Stimulated activated CD4-positive, alpha-beta T cell treated with anti-CD3 and anti-CD28 coated beads, Interleukin-2, amount 100 ng/mL, for 4 hours (primary cell): Measurements from ENCODE around the gene FGD3.

Experiments used
- DNase-seq: peaks from one replicate; pipeline ENCODE4 v3.0.0-alpha.2; 2020; ENCODE audit warnings: low read depth

FGD3 gene

DNA sequence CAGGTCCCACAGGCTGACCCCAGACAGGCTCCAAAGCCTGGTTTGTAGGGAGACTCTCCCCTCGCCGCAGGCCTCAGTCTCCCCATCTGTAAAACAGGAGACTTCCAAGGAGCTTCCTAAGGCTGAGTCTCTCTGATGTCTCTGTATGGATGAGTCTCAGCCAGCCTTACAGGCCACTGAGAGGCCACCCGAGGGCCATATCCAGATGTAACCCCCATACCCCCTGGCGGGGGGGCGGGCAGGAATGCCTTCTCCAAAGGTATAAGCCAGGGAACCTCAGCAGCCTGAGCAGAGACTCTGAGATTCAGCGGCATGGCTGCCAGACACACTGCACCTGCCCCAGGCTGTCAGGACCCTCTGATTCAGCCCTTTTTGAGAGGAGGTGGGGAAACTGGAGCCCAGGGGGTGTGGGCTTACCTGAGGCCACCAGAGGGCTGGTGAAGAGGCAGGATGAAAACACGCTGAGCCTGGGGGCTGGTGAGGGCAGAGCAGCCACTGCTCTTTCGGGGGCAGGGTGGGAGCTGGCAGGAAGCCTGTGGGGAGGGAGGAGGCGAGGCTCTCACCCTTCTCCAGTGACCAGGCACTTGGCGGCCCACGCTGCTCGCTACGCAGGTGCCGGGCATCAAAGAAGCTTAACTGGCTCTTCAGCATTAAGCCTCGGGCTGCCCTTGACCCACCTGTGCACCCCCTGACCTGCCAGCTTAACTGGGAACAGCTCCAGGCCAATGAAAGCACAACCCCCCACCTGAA, 105.6 kb downstream of the FGD3 start:
- no peak for DNase-seq

DNA sequence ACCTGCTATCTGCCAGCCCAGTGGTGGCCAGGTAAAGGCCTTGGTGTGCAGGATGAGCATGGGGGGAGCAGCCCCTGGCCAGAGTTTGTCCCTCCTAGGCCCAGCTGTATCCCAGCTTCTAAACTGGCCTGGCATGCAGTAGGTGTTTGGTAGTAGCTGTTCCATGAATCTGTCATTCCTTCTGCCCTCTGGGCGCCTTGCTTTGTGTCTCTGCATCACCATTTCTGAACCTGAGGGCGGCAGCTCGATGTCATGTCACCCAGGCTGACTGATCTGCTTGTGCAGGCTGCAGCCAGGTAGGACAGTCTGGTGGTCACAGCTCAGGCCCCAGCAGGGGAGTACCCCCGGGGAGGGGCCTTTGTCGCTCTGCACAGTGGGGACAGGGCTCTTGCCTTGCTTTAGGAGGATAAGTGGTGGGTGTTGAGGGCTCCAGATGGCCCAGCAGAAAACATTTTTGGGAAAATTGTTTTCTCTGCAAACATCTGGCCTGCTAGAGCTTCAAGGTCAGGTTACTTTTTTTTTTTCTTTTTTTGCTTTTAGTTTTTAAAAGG, 106.5 kb downstream of the FGD3 start:
- no peak for DNase-seq

DNA sequence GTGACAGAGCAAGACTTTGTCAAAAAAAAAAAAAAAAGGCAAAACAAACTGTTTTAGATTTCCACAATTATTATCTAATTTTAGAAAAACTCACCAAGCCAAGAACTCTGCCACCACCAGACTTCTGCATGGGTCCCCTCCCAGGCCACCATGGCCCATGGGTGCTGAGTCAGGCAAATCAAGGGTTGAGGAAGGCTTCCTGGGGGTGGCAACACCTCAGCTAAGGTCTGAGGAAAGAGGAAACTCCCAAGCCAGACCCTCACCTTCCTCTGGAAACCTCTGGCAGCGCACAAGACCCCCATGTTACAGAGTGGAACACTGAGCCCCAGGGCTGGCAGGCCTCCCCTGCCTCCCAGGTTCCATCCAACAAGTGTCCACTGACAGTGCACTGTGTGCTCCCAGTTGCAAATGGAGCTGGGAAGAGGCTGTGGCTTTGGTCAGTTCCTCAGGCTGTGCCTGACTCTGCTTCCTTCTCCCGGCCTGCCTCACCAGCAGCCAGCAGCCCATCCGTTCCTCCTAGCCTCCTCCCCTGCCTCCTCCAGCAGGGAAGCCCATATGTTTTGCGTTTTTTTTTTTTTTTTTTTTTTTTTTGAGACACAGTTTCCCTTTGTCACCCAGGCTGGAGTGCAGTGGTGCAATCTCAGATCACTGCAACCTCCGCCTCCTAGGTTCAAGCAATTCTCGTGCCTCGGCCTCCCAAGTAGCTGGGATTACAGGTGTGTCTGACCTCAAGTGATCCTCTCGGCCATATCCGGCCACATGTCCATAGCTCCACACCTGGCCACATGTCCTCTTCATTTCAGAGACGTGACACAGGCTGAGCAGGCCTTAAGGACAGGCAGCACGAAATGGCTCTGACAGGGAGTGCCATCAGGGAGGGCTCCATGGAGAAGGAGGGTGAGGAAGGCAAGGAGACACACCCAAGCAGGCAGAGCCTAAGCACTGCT, 107.7 kb downstream of the FGD3 start:
- no peak for DNase-seq

DNA sequence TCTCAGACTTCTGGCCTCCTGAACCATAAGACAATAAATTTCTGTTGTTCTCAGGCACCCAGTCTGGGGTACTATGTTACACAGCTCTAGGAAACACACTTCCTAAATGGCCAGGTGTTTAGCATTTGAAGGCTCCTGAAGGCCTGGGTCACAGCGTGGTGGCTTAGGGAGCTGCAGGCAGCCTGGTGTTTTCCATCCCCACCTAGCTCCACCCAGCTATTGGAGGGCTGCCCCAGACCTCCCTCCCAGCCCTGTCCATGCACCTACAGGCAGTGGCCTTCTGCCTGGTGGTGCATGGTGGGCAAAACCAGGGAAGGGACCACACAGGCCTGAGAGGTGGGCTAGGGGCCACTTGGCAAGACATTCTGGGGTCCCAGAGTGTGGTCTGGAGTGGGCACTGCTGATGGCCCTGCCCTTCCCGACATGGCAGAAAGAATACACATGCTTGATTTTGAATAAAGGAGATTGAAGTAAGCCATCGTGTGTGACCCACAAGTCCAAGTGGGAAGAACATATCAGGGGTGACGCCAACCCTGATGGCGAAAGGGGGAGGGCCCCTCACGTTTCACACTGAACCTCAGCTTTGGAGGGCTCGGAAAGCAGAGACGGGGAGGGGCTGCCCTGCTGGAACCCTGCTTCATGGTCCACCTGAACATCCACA, 109.8 kb downstream of the FGD3 start:
- no peak for DNase-seq

DNA sequence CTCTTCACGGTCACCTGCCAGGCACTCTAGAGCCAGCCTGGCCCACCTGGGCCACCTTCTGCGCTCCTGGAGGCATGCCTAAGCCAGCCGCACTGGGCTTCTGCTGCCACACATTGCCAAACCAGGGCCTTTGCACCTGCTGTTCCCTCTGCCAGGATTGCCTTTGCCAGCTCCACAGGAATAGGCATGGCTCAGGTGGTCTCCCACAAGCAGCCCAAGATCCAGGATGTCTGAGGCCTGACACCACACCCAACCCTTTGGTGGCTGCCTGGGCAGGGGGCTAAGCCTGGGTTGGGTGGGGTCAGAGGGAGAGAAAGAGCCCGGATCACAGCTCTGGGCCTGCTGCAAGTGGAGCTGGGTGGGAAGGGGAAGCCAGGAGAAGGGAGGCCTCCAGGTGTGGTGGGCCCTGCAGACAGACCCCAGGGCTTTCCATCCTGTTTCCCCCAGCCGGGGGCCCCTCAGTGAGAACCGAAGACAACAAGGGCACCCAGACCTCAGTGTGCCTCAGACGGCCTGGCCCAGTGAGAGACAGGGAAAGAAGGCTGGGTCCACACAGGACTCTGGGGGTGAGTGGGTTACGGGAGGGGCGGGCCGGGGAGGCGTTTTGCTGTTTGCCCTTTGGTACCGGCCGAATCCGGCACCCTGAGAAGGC, 110.5 kb downstream of the FGD3 start:
- DNase-seq: no peak

DNA sequence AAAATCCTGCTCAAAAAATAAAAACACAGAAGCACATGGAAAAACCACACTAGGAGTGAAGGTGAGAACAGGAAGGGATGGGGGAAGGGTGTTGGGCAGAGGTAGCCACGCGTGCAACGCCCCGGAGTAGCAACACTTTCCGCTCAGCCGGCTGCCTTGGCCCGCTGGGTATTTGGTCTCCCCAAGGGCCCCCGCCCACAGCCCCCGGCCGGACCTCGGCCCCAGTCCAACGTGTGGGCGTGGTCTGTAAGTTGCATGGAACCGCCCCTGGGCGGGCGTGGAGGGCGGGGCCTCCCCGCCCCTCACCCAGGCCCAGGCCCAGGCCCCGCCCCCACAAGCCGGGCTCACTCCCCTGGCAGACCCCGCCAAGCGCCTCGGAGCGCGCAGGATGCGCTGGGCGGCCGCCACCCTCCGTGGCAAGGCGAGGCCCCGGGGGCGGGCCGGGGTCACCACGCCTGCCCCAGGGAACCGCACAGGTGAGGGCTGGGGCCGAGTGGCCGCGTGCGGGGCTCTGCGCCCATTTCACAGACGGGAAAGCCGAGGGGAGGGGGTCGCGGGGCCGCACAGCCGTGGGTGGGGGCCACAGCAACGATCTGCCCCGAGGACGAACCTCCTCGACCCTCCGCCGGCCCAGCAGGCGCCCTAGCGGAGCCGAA, 111.2 kb downstream of the FGD3 start, which contains the start of gene SUSD3:
Gene SUSD3, plus strand, starts transcription at position 347 of the 656 bp plus-strand sequence. Its CDS starts 42 bp downstream, at position 389.
- DNase-seq: peak; percentile 48

DNA sequence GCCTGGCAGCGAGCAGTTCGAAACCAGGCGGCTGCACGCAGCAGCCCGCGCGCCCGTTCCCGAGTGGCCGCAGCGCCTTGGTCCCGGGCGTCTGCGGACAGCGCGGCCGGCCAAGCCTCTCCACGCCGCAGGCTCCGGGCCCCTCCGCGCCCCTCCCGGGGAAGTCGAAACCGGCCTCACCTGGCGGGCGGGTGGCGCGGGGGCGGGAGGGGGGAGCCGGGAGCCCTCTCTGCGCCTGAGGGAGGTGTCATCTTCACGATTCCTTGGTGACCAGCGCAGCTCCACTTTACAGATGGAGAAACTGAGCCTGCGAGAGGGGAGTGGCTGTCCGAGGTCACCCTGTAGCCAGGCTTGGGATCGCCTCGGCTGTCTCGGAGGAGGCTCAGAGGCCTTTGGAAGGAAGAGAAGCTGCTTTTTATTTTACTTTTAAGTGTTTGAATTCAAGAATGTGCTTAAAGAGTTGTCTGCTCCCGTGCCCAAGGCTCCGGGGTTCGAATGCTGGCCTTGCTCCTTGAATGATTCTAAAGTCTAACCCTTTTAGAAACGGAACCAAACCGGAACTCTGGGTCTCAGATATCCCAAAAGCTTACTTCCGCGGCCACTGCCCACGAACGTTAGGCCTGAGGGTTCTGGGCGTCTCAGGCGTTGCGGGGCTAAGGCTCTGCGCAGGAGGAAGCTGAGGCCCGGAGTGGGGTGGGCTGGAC, 111.8 kb downstream of the FGD3 start:
- DNase-seq: no peak

DNA sequence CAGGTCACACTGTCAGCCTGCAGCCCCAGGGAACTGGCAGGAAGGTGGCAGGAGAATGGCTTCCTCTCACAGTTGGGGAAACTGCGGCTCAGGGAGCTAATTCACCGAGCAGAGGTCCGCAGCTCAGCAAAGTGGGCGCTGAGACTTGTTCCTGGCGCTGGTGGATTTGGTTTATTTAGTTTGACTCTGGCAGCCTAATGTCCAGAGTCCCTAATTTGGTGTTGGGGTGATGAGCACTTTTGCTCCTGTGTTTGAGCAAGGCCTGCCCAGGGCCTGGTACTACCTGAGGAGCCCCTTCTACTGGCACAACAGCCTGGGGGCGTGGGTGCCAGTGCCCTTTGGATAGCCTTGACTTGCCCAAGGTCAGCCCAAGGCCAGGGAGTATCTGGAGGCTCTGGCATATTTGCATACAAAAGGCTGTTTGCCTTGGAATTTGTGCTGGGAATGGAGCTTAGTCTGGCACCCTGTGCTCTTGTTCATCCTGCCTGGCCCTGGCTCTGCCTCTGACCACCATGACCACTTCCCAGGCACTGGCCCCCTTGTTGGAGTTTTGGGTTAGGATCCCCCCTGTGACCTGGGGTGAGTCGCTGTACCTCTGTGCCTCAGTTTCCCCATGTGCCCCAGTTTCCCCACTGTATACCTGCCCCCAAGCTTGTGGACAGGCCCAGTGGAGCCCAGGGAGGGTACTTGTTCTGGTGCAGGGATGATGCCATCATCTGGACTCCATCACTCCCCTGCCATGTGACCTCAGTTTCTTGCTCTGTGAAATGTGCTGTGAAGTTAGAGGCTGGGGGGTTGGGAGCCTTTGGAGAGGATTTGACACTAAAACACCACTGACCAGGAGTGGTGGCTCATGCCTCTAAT, 112.6 kb downstream of the FGD3 start:
- DNase-seq: no peak

DNA sequence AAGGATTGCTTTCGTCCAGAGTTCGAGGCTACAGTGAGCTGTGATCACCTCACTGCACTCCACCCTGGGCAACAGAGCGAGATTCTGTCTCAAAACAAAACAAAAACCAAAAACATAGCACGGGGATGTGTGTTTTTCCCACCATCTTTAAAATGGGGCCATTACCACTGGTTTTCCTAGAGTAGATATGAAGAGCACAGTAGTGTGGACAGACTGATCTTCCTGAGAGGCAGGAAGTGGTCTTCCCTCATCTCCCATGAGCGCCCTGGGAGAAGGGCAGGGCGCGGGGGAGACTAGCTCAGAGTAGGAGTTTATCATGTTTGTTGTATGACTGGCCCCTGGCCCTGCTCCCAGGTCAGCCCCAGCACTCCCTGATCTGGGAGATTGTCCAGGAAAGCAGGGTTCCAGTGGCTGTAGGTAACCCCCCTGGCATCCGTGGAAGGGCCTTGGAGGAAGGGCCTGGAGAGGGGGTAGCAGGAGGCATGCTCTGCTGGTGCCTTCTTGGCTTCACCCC, 113.5 kb downstream of the FGD3 start:
- DNase-seq: no peak

DNA sequence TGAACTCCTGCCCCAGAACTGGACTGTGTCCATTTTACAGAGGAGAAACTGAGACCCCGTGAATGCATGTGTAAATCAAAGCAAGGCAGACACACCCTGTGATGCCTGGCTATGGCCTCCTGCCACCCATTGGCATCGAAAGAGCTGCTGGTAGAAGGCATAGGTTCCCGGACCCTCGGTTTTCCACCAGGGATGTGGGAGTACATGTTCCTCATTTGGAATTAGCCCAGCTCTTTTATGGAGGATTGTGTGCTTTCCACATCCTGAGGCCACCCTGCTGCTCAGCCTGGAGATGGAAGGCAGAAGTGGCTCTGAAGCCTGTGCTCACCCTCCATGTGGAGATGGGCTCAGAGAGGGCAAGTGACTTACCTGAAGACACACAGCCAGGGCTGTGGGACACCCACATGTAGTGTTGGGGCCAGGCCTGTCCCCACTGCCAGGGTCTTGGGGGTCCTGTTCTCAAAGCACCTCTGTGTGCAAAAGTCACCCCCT, 114.0 kb downstream of the FGD3 start:
- DNase-seq: no peak

DNA sequence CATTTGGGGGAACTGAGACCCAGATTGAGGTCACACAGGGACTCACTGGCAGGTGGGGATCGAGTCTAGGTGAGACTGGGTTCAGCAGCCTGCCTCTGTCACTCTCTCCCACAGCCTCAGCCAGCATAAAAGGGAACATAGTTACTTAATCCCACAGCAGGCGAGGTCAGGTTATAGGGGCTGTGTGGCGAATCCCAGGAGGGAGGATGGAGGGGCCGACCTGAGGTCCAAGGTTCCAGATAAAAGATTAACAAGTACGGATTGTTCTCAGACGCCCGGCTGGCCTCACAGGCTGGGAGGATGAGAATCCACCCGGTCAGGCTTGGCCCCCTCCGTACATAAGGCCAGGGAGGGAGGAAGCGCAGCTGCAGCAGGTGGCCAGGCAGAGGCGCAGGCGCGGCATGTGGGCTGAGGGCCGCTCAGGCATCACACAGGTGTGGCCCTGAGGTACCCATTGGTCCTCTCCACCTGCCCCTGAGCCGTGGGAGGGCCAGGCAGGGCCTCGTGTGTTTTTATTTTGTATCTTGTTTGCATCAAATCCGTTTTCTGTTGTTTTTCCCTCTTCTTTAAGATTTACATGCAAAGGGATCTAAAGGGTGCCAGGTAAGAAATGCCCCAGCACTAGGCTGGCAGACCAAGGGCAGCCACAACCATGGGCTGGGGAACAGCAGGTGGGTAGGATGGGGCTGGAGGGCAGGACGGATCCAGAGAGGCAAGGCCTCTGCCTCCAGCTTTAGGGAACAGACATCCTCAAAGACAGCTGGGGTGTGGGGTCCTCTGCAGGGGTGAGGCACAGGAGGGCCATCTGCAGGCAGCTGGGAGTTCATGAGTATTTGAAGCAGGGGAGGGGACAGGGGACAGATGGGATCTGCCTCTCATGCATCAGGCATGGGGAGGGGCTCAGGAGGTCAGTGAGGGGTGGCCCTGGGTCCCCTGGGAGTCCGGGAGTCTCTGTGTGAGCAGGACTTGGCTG, 114.8 kb downstream of the FGD3 start:
- no peak for DNase-seq

DNA sequence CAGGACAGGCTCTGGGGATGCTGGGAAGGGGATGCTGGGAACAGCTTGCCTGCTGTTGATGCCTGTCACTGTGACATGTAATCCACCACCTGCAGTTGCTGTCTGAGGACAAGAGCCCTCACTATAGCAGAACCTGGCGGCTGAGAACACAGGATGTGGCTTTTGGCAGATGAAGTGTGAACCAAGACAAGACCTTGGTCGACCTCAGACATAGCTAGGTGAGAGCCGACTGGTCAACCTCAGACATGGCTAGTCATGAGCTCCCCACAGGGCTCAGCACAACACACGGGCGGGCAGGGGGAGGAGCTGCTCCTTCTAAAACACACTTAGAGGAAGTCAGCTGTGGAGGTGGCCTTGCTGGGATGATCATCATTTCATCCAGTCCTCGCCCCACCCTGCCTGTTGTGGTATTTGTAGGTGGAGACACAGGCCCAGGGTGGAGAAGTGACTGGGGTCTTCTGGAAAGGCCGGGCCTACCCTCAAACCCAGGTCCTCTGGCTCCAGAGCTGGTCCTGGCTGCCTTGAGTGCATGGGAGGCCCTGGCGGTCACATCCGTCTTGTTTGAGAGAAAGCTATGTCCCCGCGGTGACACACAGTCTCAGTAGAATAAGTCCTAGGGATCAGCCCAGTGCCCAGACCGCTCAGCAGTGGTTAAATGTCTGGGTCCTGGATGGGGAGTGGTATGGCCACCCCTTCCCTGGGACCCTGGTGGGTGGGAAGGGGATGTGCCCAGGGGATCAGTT, 117.2 kb downstream of the FGD3 start:
- DNase-seq: peak; percentile 67

DNA sequence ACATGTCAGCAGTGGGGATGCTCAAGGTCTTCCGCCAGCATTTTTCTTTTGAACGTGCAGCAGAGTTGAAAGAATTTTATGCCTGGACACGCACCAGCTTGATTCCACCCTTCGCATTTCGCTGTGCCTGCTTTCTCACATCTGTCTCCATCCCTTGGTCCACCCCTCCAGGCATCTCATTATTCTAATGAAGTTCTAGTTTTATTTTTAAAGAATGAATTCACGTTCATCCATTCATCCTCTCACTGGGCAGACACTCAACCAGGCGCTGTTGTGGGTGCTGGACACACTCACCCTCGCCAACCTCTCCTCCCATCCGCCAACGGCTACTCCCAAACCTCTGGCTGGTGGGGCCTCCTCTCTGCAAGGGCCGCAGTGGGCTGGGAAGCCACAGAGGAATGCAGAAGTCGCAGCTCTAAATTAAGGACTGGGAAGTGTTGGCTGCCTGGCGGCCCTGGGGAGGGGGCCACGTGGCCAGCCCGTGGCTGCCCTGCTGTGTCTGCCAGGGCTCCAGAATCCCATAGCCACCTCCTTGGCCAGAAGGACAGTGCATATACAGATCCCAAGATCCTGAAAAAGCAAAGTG, 117.9 kb downstream of the FGD3 start:
- DNase-seq: no peak

DNA sequence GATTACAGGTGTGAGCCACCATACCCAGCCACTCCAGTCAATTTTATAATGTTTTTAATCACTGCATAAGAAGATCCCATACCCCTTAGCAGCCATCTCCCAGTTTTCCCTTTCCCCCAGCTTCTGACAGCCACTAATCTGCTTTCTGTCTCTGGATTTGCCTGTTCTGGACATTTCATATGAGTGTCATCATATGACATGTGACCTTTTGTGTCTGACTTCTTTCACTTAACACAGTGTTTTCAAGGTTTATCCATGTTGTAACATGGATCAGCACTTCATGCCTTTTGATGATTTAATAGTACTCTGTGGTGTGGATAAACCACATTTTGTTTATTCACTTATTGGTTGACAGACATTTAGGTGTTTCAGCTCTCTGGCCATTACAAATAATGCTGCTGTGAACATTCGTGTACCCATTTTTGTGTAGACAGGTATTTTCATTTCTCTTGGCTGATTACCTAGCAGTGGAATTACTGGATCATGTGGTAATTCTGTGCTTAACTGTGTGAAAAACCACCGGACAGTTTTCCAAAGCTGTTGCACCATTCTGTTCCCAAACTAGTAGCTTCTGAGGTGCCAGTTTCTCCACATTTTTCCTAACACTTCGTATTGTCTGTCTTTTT, 119.8 kb downstream of the FGD3 start:
- no peak for DNase-seq

DNA sequence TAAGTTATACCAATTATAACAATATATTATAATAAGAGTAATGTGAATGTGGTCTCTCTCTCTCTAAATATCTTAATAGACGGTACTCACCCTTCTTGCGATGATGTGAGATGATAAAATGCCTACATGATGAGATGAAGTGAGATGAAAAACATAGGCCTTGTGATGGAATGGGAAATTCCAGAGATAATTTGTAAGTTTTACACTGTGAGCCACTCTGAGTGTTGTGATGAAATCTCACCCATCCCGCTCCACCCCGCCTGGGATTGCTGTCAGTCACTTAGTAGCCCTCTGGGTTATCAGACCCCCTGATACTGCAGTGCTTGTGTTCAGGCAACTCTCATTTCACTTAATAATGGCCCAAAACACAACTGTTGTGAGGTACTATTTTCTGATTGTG, 121.6 kb downstream of the FGD3 start:
- DNase-seq: no peak

DNA sequence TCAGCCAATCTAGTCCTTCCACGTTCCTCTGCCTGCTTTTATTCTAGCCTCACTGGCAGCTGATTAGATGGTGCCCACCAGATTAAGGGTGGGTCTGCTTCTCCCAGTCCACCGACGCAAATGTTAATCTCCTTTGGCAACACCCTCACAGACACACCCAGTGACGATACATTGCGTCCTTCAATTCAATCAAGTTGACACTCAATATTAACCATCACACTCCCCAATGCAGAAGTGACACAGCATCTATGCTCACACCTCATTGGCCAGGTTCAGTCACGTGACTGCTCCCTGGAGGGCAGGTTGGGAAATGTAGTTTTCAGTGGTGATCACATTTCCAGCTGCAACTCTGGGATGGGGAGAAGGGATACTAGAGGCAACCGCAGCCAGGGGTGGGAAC, 124.1 kb downstream of the FGD3 start:
- no peak for DNase-seq
